AG10803 (cell line): Measurements from ENCODE around the gene APOLD1.

Experiments
- DNase-seq: peaks from one replicate; pipeline ENCODE4 v3.0.0; 2010; ENCODE audit warnings: low read depth
- H3K4me3 ChIP-seq: 2 replicates; pipeline ENCODE4 v1.5.1; 2011; ENCODE audit warnings: mild to moderate bottlenecking, low read length, control low read depth
- CTCF ChIP-seq: conservative IDR thresholded peaks from 2 replicates; pipeline ENCODE4 v1.5.1; 2011; ENCODE audit warnings: mild to moderate bottlenecking, low read length, control low read depth, inconsistent platforms

The APOLD1 gene

GRCh38 chr12:12839873-12840579, 54.6 kb downstream of the APOLD1 start:
- no peak for TF ChIP-seq CTCF
- DNase-seq, result peak; percentile 80

GRCh38 chr12:12840580-12840899, 55.1 kb downstream of the APOLD1 start:
- TF ChIP-seq CTCF, result no peak
- no peak overlapping the region for H3K4me3 ChIP-seq
- DNase-seq, result no peak

More at GRCh38 chr12:12839873-12840579, 54.6 kb downstream of the APOLD1 start:
- no peak overlapping the region for H3K4me3 ChIP-seq
